IMR-90 (cell line): Measurements from ENCODE around the gene VWA8. TPM values are rescaled to one million over a fixed set of nuclear protein-coding genes. Genes with fewer than 3 reads are reported as not detected.

Source experiments
- ATAC-seq: fragments of 200-7000 bp; cut with Tn5 transposase; 2 replicates; pipeline ENCODE4 v1.9.1; 2020; ENCODE audit warnings: low read depth, mild to moderate bottlenecking, moderate library complexity
- BruUV-seq: library from RNA; stranded (reverse); fragments of 400-500 nt; replicated peaks from 2 replicates; lab custom pipeline; 2021; lab: Mats Ljungman, UMichigan
- CTCF ChIA-PET: fragments of 300-600 bp; formaldehyde crosslinking; extraction: SDS; loops from one replicate; lab custom pipeline; 2021; ENCODE audit warnings: antibody characterized with exemption; lab: Yijun Ruan, JAX
- POLR2A ChIA-PET: fragments of 300-600 bp; sonication (Branson Sonifier 250); formaldehyde crosslinking; loops from one replicate; lab custom pipeline; 2022; ENCODE audit warnings: antibody characterized with exemption; ENCODE audit not compliant: unreplicated experiment; lab: Charles Lee
- DNase-seq: peaks from one replicate; pipeline ENCODE4 v3.0.0; 2013
- H2AFZ ChIP-seq: replicated peaks from 2 replicates; pipeline ENCODE3; 2013; ENCODE audit warnings: low read length, mild to moderate bottlenecking; ENCODE audit not compliant: poor library complexity
- H2AK5ac ChIP-seq: 2 replicates; pipeline ENCODE4 v1.6.1; 2013; ENCODE audit warnings: low read depth, low read length, inconsistent platforms
- H2AK9ac ChIP-seq: replicated peaks from 2 replicates; pipeline ENCODE3; 2013; ENCODE audit warnings: mild to moderate bottlenecking, low read depth, low read length, moderate library complexity; ENCODE audit not compliant: poor library complexity
- H2BK120ac ChIP-seq: 2 replicates; pipeline ENCODE4 v1.6.1; 2013; ENCODE audit warnings: low read depth, low read length, inconsistent platforms
- H2BK15ac ChIP-seq: 3 replicates; pipeline ENCODE4 v1.6.1; 2013; ENCODE audit warnings: low read depth, low read length, inconsistent platforms
- H2BK20ac ChIP-seq: 2 replicates; pipeline ENCODE4 v1.6.1; 2013; ENCODE audit warnings: low read depth, mild to moderate bottlenecking, inconsistent platforms, low read length, moderate library complexity
- H2BK5ac ChIP-seq: 2 replicates; pipeline ENCODE4 v1.6.1; 2013; ENCODE audit warnings: mild to moderate bottlenecking, low read depth, low read length, inconsistent platforms; ENCODE audit not compliant: poor library complexity, severe bottlenecking
- H3K14ac ChIP-seq: replicated peaks from 2 replicates; pipeline ENCODE4 v1.6.1; 2013; ENCODE audit warnings: low read depth, low read length, inconsistent platforms
- H3K18ac ChIP-seq: 2 replicates; pipeline ENCODE4 v1.6.1; 2013; ENCODE audit warnings: low read depth, low read length, control low read depth
- H3K23ac ChIP-seq: 2 replicates; pipeline ENCODE4 v1.6.1; 2013; ENCODE audit warnings: low read depth, low read length, inconsistent platforms
- H3K27ac ChIP-seq: 2 replicates; pipeline ENCODE4 v1.5.1; 2013; ENCODE audit warnings: mild to moderate bottlenecking, control low read depth, low read length; ENCODE audit not compliant: insufficient read depth
- H3K27me3 ChIP-seq: 2 replicates; pipeline ENCODE4 v1.6.1; 2013; ENCODE audit warnings: low read length; ENCODE audit not compliant: control insufficient read depth, insufficient read depth
- H3K36me3 ChIP-seq: 2 replicates; pipeline ENCODE4 v1.6.1; 2013; ENCODE audit warnings: low read length, mixed read lengths; ENCODE audit not compliant: control insufficient read depth, insufficient read depth
- H3K4ac ChIP-seq: 2 replicates; pipeline ENCODE4 v1.6.1; 2013; ENCODE audit warnings: low read depth, low read length, inconsistent platforms
- H3K4me1 ChIP-seq: 2 replicates; pipeline ENCODE4 v1.6.1; 2013; ENCODE audit warnings: low read length, mixed read lengths; ENCODE audit not compliant: control insufficient read depth, insufficient read depth
- H3K4me2 ChIP-seq: 2 replicates; pipeline ENCODE4 v1.6.1; 2013; ENCODE audit warnings: low read depth, mild to moderate bottlenecking, control low read depth, low read length, moderate library complexity
- H3K4me3 ChIP-seq: 2 replicates; pipeline ENCODE4 v1.5.1; 2013; ENCODE audit warnings: low read depth, mild to moderate bottlenecking, control low read depth, low read length, moderate library complexity; ENCODE audit not compliant: insufficient read depth
- H3K56ac ChIP-seq: 2 replicates; pipeline ENCODE4 v1.6.1; 2013; ENCODE audit warnings: low read length, inconsistent platforms; ENCODE audit not compliant: insufficient read depth; ENCODE audit errors: extremely low read depth
- H3K79me1 ChIP-seq, 2 experiments: 2 replicates each; pipeline ENCODE4 v1.6.1; 2013; ENCODE audit warnings: low read length in 2 of 2, inconsistent platforms in 1 of 2, low read depth in 1 of 2
- H3K9ac ChIP-seq: 2 replicates; pipeline ENCODE4 v1.6.1; 2013; ENCODE audit warnings: low read depth, low read length, control low read depth
- H3K9me1 ChIP-seq: 2 replicates; pipeline ENCODE4 v1.6.1; 2013; ENCODE audit warnings: low read length, inconsistent platforms; ENCODE audit not compliant: insufficient read depth
- H3K9me3 ChIP-seq: 2 replicates; pipeline ENCODE4 v1.6.1; 2013; ENCODE audit warnings: low read length; ENCODE audit not compliant: control insufficient read depth, insufficient read depth
- H4K20me1 ChIP-seq: 2 replicates; pipeline ENCODE4 v1.6.1; 2013; ENCODE audit warnings: low read length, inconsistent platforms; ENCODE audit not compliant: insufficient read depth
- H4K5ac ChIP-seq: 2 replicates; pipeline ENCODE4 v1.6.1; 2013; ENCODE audit warnings: mild to moderate bottlenecking, low read depth, low read length, control low read depth
- H4K8ac ChIP-seq, 2 experiments: 2 replicates each; pipeline ENCODE4 v1.6.1; 2013; ENCODE audit warnings: low read depth in 2 of 2, low read length in 2 of 2, control low read depth in 1 of 2, inconsistent platforms in 1 of 2
- H4K91ac ChIP-seq: 2 replicates; pipeline ENCODE4 v1.6.1; 2013; ENCODE audit warnings: low read depth, low read length, inconsistent platforms; ENCODE audit not compliant: insufficient read depth
- BHLHE40 ChIP-seq: fragments of 150-350 bp; IDR thresholded peaks from 2 replicates; pipeline ENCODE4 v1.6.1; 2016; ENCODE audit warnings: mild to moderate bottlenecking, low read depth, low read length
- CEBPB ChIP-seq: IDR thresholded peaks from 2 replicates; pipeline ENCODE4 v1.6.1; 2012; ENCODE audit warnings: low read depth, low read length, improper control_type of control experiment
- CHD1 ChIP-seq: IDR thresholded peaks from 2 replicates; pipeline ENCODE4 v1.6.1; 2012; ENCODE audit warnings: low read depth, low read length, improper control_type of control experiment
- FOS ChIP-seq: fragments of 150-350 bp; IDR thresholded peaks from 2 replicates; pipeline ENCODE4 v1.6.1; 2016; ENCODE audit warnings: low read depth, low read length
- MAFK ChIP-seq: IDR thresholded peaks from 2 replicates; pipeline ENCODE4 v1.6.1; 2012; ENCODE audit warnings: low read depth, low read length, improper control_type of control experiment
- MAZ ChIP-seq: IDR thresholded peaks from 2 replicates; pipeline ENCODE4 v1.6.1; 2012; ENCODE audit warnings: low read depth, mild to moderate bottlenecking, low read length, improper control_type of control experiment, moderate library complexity, borderline replicate concordance
- MXI1 ChIP-seq: IDR thresholded peaks from 2 replicates; pipeline ENCODE4 v1.6.1; 2012; ENCODE audit warnings: low read depth, mild to moderate bottlenecking, low read length, moderate library complexity, borderline replicate concordance
- NFE2L2 ChIP-seq: fragments of 150-350 bp; IDR thresholded peaks from 2 replicates; pipeline ENCODE4 v1.6.1; 2016; ENCODE audit warnings: low read depth, mild to moderate bottlenecking, low read length
- POLR2A ChIP-seq: IDR thresholded peaks from 2 replicates; pipeline ENCODE4 v1.6.1; 2012; ENCODE audit warnings: mild to moderate bottlenecking, low read depth, low read length
- RAD21 ChIP-seq: IDR thresholded peaks from 2 replicates; pipeline ENCODE4 v1.6.1; 2012; ENCODE audit warnings: low read length, improper control_type of control experiment
- RCOR1 ChIP-seq: IDR thresholded peaks from 2 replicates; pipeline ENCODE4 v1.6.1; 2012; ENCODE audit warnings: mild to moderate bottlenecking, low read length, improper control_type of control experiment; ENCODE audit not compliant: insufficient replicate concordance
- RFX5 ChIP-seq: IDR thresholded peaks from 2 replicates; pipeline ENCODE4 v1.8.0; 2012; ENCODE audit warnings: low read depth, mild to moderate bottlenecking, low read length, moderate library complexity
- SMC3 ChIP-seq: fragments of 150-350 bp; IDR thresholded peaks from 2 replicates; pipeline ENCODE4 v1.6.1; 2016; ENCODE audit warnings: low read depth, mild to moderate bottlenecking, antibody characterized with exemption, low read length, moderate library complexity
- WGBS, 2 experiments: methylation state at CpG; one replicate each; pipeline versions ENCODE4 v1.1.5 to v1.1.7; 2013; ENCODE audit warnings: missing lambda C conversion rate in 2 of 2; ENCODE audit not compliant: insufficient read length in 1 of 2; ENCODE audit errors: extremely low coverage in 2 of 2; 5-methylcytosine and 5-hydroxymethylcytosine counted together
- dilution Hi-C: fragments of 300-500 bp; cut with HindIII; formaldehyde crosslinking; loops from one replicate; pipeline ENCODE4 v1.14.3; 2018; ENCODE audit warnings: low sequenced_read_pairs; ENCODE audit not compliant: unreplicated experiment
- in situ Hi-C: fragments of 300-500 bp; cut with MboI; formaldehyde crosslinking; loops from 3 replicates; pipeline ENCODE4 v1.14.3; 2019; ENCODE audit warnings: low sequenced_read_pairs, inconsistent platforms, mixed read lengths
- intact Hi-C: fragments of 100-400 bp; cut with micrococcal nuclease; formaldehyde crosslinking; loops from 2 replicates; pipeline ENCODE4 v1.10.0; 2022
- polyA plus RNA-seq, 3 experiments: library from polyadenylated mRNA; depleted of rRNA; stranded (reverse); fragments of >200 nt; gene quantifications; 2 replicates each; pipeline ENCODE4 v1.2.3, GENCODE V29; 2012; ENCODE audit warnings: low replicate concordance in 1 of 3
- total RNA-seq: library from RNA; depleted of rRNA; stranded (reverse); fragments of >200 nt; gene quantifications from 2 replicates; pipeline ENCODE4 v1.2.3, GENCODE V29; 2012
- TF ChIP-seq, protein P1 (sequence below): conservative IDR thresholded peaks from 2 replicates; pipeline ENCODE4 v1.5.1; 2012; ENCODE audit warnings: mild to moderate bottlenecking, low read depth, low read length, improper control_type of control experiment
- TF ChIP-seq, protein P2 (sequence below): fragments of 150-350 bp; IDR thresholded peaks from 2 replicates; pipeline ENCODE4 v1.6.1; 2017; ENCODE audit warnings: mild to moderate bottlenecking, antibody characterized with exemption, low read length, low read depth
- TF ChIP-seq, protein P3 (sequence below): fragments of 150-350 bp; IDR thresholded peaks from 2 replicates; pipeline ENCODE4 v1.6.1; 2016; ENCODE audit warnings: low read depth, mild to moderate bottlenecking, low read length, moderate library complexity, borderline replicate concordance

VWA8 gene
- total and polyA plus RNA-seq, 2 of the 4 experiments (the other 2 are of a cell fraction): 5.9 to 18.3 TPM

DNA sequence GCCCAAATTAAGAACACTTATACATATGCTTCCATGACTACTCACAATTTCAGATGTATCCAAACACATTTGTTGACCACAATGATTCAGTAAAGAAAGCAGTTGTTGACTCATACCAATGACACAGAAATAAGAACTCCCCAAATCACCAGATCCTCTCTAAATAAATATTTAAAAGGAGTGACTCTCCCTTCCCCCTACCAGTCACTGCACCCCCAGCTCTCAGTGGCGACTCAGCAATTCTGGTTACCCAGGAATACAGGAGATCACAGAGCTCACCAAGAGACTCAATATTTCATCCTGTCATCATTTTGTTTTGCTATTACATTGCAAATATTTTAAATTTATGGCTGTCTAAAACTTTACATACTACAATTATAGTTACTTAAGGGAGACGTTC lies 372.0 kb downstream of the VWA8 start:
- dilution Hi-C loops (no loop called here), in situ Hi-C loops (no loop called here)
- peak; percentile 96 for ATAC-seq

More for the DNA sequence above, 372.0 kb downstream of the VWA8 start:
- intact Hi-C loops: no loop called here
- H2AFZ ChIP-seq: no peak overlapping the region
- no peak overlapping the region for H4K5ac ChIP-seq
- no peak overlapping the region for H3K23ac ChIP-seq
- H3K18ac ChIP-seq: no peak overlapping the region
- H2BK5ac ChIP-seq: peak overlapping the region; percentile 88
- H4K20me1 ChIP-seq: no peaks in the 10 kb centered on the region
- no peak overlapping the region for H3K56ac ChIP-seq
- no peak overlapping the region for H3K27ac ChIP-seq
- H3K4me2 ChIP-seq: no peak overlapping the region
- H2BK20ac ChIP-seq: no peak overlapping the region
- H3K9me3 ChIP-seq: no peaks in the 10 kb centered on the region
- no peak overlapping the region for H2BK15ac ChIP-seq
- H3K9ac ChIP-seq: no peak overlapping the region
- H2AK5ac ChIP-seq: no peak overlapping the region
- peaks cover 6% of the 10 kb centered on the region; the same call in 1 of the 2 replicates for H3K36me3 ChIP-seq
- H3K79me1 ChIP-seq: no peaks in the 10 kb centered on the region; a peak in 1 of 4 replicates
- no peak overlapping the region for H2AK9ac ChIP-seq
- H4K8ac ChIP-seq: no peak overlapping the region; a peak in 1 of 4 replicates
- no peak overlapping the region; the same call in 1 of the 2 replicates for H3K4ac ChIP-seq
- ChIA-PET CTCF (interaction anchor here (1.1 kb wide), 1 partner anchor 130 kb away, joined by 3 read pairs; no protein-coding TSS in a partner anchor), POLR2A (no interaction called here)
- peaks cover 16% of the 10 kb centered on the region for H3K4me1 ChIP-seq
- H3K4me3 ChIP-seq: no peak overlapping the region
- no CpG with 5 or more reads among the region's 2 CpGs for WGBS, 2 experiments
- H3K14ac ChIP-seq: no peak overlapping the region
- no peaks in the 10 kb centered on the region for H3K27me3 ChIP-seq
- TF ChIP-seq FOS: peak; percentile 93
- TF ChIP-seq RFX5: no peak
- no peak for TF ChIP-seq SMC3
- no peak for TF ChIP-seq CEBPB
- TF ChIP-seq RCOR1: no peak
- peak; percentile 80 for TF ChIP-seq NFE2L2
- no peak for TF ChIP-seq POLR2A
- TF ChIP-seq, protein P1, sequence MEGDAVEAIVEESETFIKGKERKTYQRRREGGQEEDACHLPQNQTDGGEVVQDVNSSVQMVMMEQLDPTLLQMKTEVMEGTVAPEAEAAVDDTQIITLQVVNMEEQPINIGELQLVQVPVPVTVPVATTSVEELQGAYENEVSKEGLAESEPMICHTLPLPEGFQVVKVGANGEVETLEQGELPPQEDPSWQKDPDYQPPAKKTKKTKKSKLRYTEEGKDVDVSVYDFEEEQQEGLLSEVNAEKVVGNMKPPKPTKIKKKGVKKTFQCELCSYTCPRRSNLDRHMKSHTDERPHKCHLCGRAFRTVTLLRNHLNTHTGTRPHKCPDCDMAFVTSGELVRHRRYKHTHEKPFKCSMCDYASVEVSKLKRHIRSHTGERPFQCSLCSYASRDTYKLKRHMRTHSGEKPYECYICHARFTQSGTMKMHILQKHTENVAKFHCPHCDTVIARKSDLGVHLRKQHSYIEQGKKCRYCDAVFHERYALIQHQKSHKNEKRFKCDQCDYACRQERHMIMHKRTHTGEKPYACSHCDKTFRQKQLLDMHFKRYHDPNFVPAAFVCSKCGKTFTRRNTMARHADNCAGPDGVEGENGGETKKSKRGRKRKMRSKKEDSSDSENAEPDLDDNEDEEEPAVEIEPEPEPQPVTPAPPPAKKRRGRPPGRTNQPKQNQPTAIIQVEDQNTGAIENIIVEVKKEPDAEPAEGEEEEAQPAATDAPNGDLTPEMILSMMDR: no peak
- TF ChIP-seq BHLHE40: peak; percentile 46; the same call in 1 of the 2 replicates
- TF ChIP-seq, protein P2, sequence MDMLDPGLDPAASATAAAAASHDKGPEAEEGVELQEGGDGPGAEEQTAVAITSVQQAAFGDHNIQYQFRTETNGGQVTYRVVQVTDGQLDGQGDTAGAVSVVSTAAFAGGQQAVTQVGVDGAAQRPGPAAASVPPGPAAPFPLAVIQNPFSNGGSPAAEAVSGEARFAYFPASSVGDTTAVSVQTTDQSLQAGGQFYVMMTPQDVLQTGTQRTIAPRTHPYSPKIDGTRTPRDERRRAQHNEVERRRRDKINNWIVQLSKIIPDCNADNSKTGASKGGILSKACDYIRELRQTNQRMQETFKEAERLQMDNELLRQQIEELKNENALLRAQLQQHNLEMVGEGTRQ: no peak
- peak; percentile 12; the same call in 1 of the 2 replicates for TF ChIP-seq RAD21
- no peak for TF ChIP-seq CHD1
- TF ChIP-seq MXI1: no peak
- 0 out of 2 replicates have a peak, but pooled peaks have one; percentile 34 for TF ChIP-seq MAZ
- TF ChIP-seq MAFK: peak; percentile 93
- TF ChIP-seq, protein P3, sequence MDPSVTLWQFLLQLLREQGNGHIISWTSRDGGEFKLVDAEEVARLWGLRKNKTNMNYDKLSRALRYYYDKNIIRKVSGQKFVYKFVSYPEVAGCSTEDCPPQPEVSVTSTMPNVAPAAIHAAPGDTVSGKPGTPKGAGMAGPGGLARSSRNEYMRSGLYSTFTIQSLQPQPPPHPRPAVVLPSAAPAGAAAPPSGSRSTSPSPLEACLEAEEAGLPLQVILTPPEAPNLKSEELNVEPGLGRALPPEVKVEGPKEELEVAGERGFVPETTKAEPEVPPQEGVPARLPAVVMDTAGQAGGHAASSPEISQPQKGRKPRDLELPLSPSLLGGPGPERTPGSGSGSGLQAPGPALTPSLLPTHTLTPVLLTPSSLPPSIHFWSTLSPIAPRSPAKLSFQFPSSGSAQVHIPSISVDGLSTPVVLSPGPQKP: no peak
- peak; percentile 97 for DNase-seq
- H3K9me1 ChIP-seq: peaks cover 13% of the 10 kb centered on the region
- no peak overlapping the region for H4K91ac ChIP-seq
- BruUV-seq: no TSS peak
- peak overlapping the region; percentile 99; the same call in 1 of the 2 replicates for H2BK120ac ChIP-seq
